DMS153 treated with DMSO at 0.1 percent for 48 hours (cell line): ENCODE measurements around the gene GLI3.

Experiments used
- DNase-seq: peaks from one replicate; lab custom pipeline; 2025; ENCODE audit not compliant: unreplicated experiment; lab: John Stamatoyannopoulos, UW

The GLI3 gene

GRCh38 chr7:42084263-42084662 lies 152.7 kb downstream of the GLI3 start:
- DNase-seq: no peak

GRCh38 chr7:42083284-42083683 lies 153.7 kb downstream of the GLI3 start:
- no peak for DNase-seq

- no peak for DNase-seq
These were observed 154.9 kb downstream of the GLI3 start for GRCh38 chr7:42082144-42082543.

- no peak for DNase-seq
These were observed 155.3 kb downstream of the GLI3 start for GRCh38 chr7:42081671-42082070.

GRCh38 chr7:42080841-42081586 lies 156.0 kb downstream of the GLI3 start:
- no peak for DNase-seq

- DNase-seq: no peak
These were observed 159.5 kb downstream of the GLI3 start for GRCh38 chr7:42077271-42078135.

GRCh38 chr7:42076870-42077269 lies 160.1 kb downstream of the GLI3 start:
- DNase-seq: no peak

- no peak for DNase-seq
These were observed 161.6 kb downstream of the GLI3 start for GRCh38 chr7:42075418-42075817.

- DNase-seq: no peak
These were observed 162.9 kb downstream of the GLI3 start for GRCh38 chr7:42074076-42074475.

- DNase-seq: no peak
These were observed 165.4 kb downstream of the GLI3 start for GRCh38 chr7:42071372-42072261.

GRCh38 chr7:42070068-42070467 lies 166.9 kb downstream of the GLI3 start:
- DNase-seq: no peak

GRCh38 chr7:42069590-42069989 lies 167.4 kb downstream of the GLI3 start:
- no peak for DNase-seq

GRCh38 chr7:42068554-42069280 lies 168.3 kb downstream of the GLI3 start:
- DNase-seq: no peak

- no peak for DNase-seq
These were observed 171.1 kb downstream of the GLI3 start for GRCh38 chr7:42065942-42066341.

GRCh38 chr7:42065015-42065414 lies 172.0 kb downstream of the GLI3 start:
- DNase-seq: no peak

GRCh38 chr7:42064534-42064933 lies 172.5 kb downstream of the GLI3 start:
- DNase-seq: no peak

GRCh38 chr7:42059275-42059674 lies 177.7 kb downstream of the GLI3 start:
- no peak for DNase-seq

- no peak for DNase-seq
These were observed 179.7 kb downstream of the GLI3 start for GRCh38 chr7:42057331-42057730.

- no peak for DNase-seq
These were observed 181.8 kb downstream of the GLI3 start for GRCh38 chr7:42055171-42055570.

- DNase-seq: no peak
These were observed 183.2 kb downstream of the GLI3 start for GRCh38 chr7:42053834-42054233.

GRCh38 chr7:42049761-42050160 lies 187.2 kb downstream of the GLI3 start:
- DNase-seq: no peak
